Inferior parietal cortex (tissue), 1 donor: ENCODE results near the gene CCDC158.
A peak's percentile ranks its signal among the peaks of the same experiment; 100 is the strongest.
"Not testable (repeated sequence)": the region's sequence is repeated elsewhere in the genome, so short reads cannot be mapped to it uniquely, and the experiment has no call there.

Experiments used
- DNase-seq: peaks from one replicate; pipeline ENCODE4 v3.0.0-alpha.2; 2016; ENCODE audit errors: extremely low spot score

Gene CCDC158

GRCh38 chr4:76430519-76431388, 9.8 kb upstream of the CCDC158 start:
- DNase-seq = peak; percentile 78

- DNase-seq = no peak
Observed at GRCh38 chr4:76429636-76430035, 8.7 kb upstream of the CCDC158 start.

- no peak for DNase-seq
Observed at GRCh38 chr4:76426272-76426671, 5.3 kb upstream of the CCDC158 start.

GRCh38 chr4:76423159-76423558, 2.2 kb upstream of the CCDC158 start:
- not testable (repeated sequence) for DNase-seq

- no peak for DNase-seq
Observed at GRCh38 chr4:76420188-76420761, 666 bp downstream of the CCDC158 start.

- no peak for DNase-seq
Observed at GRCh38 chr4:76410636-76411035, 10.3 kb downstream of the CCDC158 start.

GRCh38 chr4:76407440-76408119, 13.4 kb downstream of the CCDC158 start:
- no peak for DNase-seq

GRCh38 chr4:76406081-76406480, 14.9 kb downstream of the CCDC158 start:
- DNase-seq = no peak

- no peak for DNase-seq
Observed at GRCh38 chr4:76401654-76402053, 19.3 kb downstream of the CCDC158 start.

- DNase-seq = no peak
Observed at GRCh38 chr4:76388160-76388908, 32.6 kb downstream of the CCDC158 start.

GRCh38 chr4:76386566-76387305, 34.2 kb downstream of the CCDC158 start:
- no peak for DNase-seq

GRCh38 chr4:76385974-76386373, 35.0 kb downstream of the CCDC158 start:
- no peak for DNase-seq

GRCh38 chr4:76384052-76384451, 36.9 kb downstream of the CCDC158 start:
- DNase-seq = no peak

GRCh38 chr4:76383001-76383400, 37.9 kb downstream of the CCDC158 start:
- DNase-seq = no peak

GRCh38 chr4:76381986-76382385, 39.0 kb downstream of the CCDC158 start:
- no peak for DNase-seq

GRCh38 chr4:76380561-76380960, 40.4 kb downstream of the CCDC158 start:
- no peak for DNase-seq

GRCh38 chr4:76377911-76378310, 43.0 kb downstream of the CCDC158 start:
- DNase-seq = no peak

- no peak for DNase-seq
Observed at GRCh38 chr4:76377481-76377901, 43.5 kb downstream of the CCDC158 start.

GRCh38 chr4:76376534-76376933, 44.4 kb downstream of the CCDC158 start:
- no peak for DNase-seq

GRCh38 chr4:76375703-76376102, 45.2 kb downstream of the CCDC158 start:
- DNase-seq = no peak

GRCh38 chr4:76374798-76375197, 46.1 kb downstream of the CCDC158 start:
- no peak for DNase-seq
